DND-41 (cell line): Measurements from ENCODE around the gene THAP12.

ENCODE experiments used
- ATAC-seq: fragments of 200-7000 bp; cut with Tn5 transposase; 3 replicates; pipeline ENCODE4 v1.9.1; 2021; ENCODE audit warnings: low read depth; ENCODE audit not compliant: insufficient read depth
- DNase-seq: peaks from one replicate; pipeline ENCODE4 v3.0.0-alpha.2; 2020
- H2AFZ ChIP-seq: 2 replicates; pipeline ENCODE4 v1.6.0; 2012; ENCODE audit warnings: low read depth, low read length
- H3K27ac ChIP-seq: 2 replicates; pipeline ENCODE4 v1.5.1; 2012; ENCODE audit warnings: low read length, inconsistent platforms
- H3K27me3 ChIP-seq: fragments of 200-600 bp; sonication (generic); 2 replicates; pipeline ENCODE4 v1.6.0; 2012; ENCODE audit warnings: low read length, mild to moderate bottlenecking, inconsistent platforms; ENCODE audit not compliant: insufficient read depth, poor library complexity
- H3K36me3 ChIP-seq: 2 replicates; pipeline ENCODE4 v1.5.1; 2012; ENCODE audit warnings: low read length, inconsistent platforms; ENCODE audit not compliant: insufficient read depth
- H3K4me1 ChIP-seq: 2 replicates; pipeline ENCODE4 v1.5.1; 2012; ENCODE audit warnings: mild to moderate bottlenecking, low read length; ENCODE audit not compliant: insufficient read depth
- H3K4me2 ChIP-seq: 2 replicates; pipeline ENCODE4 v1.6.0; 2012; ENCODE audit warnings: mild to moderate bottlenecking, moderate library complexity, low read length, inconsistent platforms; ENCODE audit not compliant: insufficient read depth
- H3K4me3 ChIP-seq, 2 experiments: fragments of 200-600 bp in 1 of 2; shearing (Covaris generic) in 1 of 2; 2 replicates each; pipeline ENCODE4 v1.5.1; 2012 to 2016; ENCODE audit warnings: inconsistent platforms in 2 of 2, low read length in 2 of 2, mild to moderate bottlenecking in 2 of 2, low read depth in 1 of 2, moderate library complexity in 1 of 2
- H3K79me2 ChIP-seq: 2 replicates; pipeline ENCODE4 v1.6.0; 2012; ENCODE audit warnings: low read length, inconsistent platforms; ENCODE audit not compliant: insufficient read depth
- H3K9ac ChIP-seq: 2 replicates; pipeline ENCODE4 v1.6.0; 2012; ENCODE audit warnings: low read depth, mild to moderate bottlenecking, inconsistent platforms, low read length, moderate library complexity
- H3K9me3 ChIP-seq: 2 replicates; pipeline ENCODE4 v1.5.1; 2012; ENCODE audit warnings: low read length, moderate library complexity, mild to moderate bottlenecking, inconsistent platforms; ENCODE audit not compliant: insufficient read depth, severe bottlenecking
- H4K20me1 ChIP-seq: 2 replicates; pipeline ENCODE4 v1.6.0; 2012; ENCODE audit warnings: low read length; ENCODE audit not compliant: insufficient read depth
- CTCF ChIP-seq: IDR thresholded peaks from 2 replicates; pipeline ENCODE4 v1.5.1; 2012; ENCODE audit warnings: borderline replicate concordance, low read length, moderate library complexity, mild to moderate bottlenecking; ENCODE audit not compliant: poor library complexity, severe bottlenecking; ENCODE audit errors: extremely low read depth
- EZH2 ChIP-seq: IDR thresholded peaks from 3 replicates; pipeline ENCODE4 v1.6.1; 2012; ENCODE audit warnings: borderline replicate concordance, low read depth, mild to moderate bottlenecking, moderate library complexity, low read length, inconsistent platforms; ENCODE audit not compliant: severe bottlenecking

The THAP12 gene

GRCh38 chr11:76329084-76329648, 51.8 kb downstream of the THAP12 start:
- Histone ChIP-seq H2AFZ (no peak overlapping the region), H3K4me2 (no peak overlapping the region), H3K4me3 (no peak overlapping the region), H3K27me3 (peaks cover 3% of the 10 kb centered on the region), H3K36me3 (no peaks in the 10 kb centered on the region), H3K4me1 (no peaks in the 10 kb centered on the region), H3K9ac (no peak overlapping the region), H4K20me1 (no peaks in the 10 kb centered on the region), H3K79me2 (no peaks in the 10 kb centered on the region), H3K27ac (no peak overlapping the region), H3K9me3 (no peaks in the 10 kb centered on the region)
- ATAC-seq (no peak), DNase-seq (no peak)
- TF ChIP-seq EZH2: no peak
- no peak for TF ChIP-seq CTCF

GRCh38 chr11:76327756-76328388, 53.1 kb downstream of the THAP12 start:
- H3K4me3 ChIP-seq: no peak overlapping the region
- peaks cover 11% of the 10 kb centered on the region for H3K27me3 ChIP-seq
- DNase-seq (no peak), ATAC-seq (no peak)
- H4K20me1 ChIP-seq: no peaks in the 10 kb centered on the region
- no peak overlapping the region for H3K9ac ChIP-seq
- no peaks in the 10 kb centered on the region for H3K36me3 ChIP-seq
- no peaks in the 10 kb centered on the region for H3K79me2 ChIP-seq
- H2AFZ ChIP-seq: no peak overlapping the region
- no peak overlapping the region for H3K27ac ChIP-seq
- TF ChIP-seq EZH2: no peak
- no peak for TF ChIP-seq CTCF
- H3K4me1 ChIP-seq: no peaks in the 10 kb centered on the region
- no peak overlapping the region for H3K4me2 ChIP-seq
- no peaks in the 10 kb centered on the region for H3K9me3 ChIP-seq

GRCh38 chr11:76327202-76327601, 53.7 kb downstream of the THAP12 start:
- TF ChIP-seq EZH2: no peak
- TF ChIP-seq CTCF: no peak

More at GRCh38 chr11:76327202-76327601, 53.7 kb downstream of the THAP12 start:
- H3K9me3 ChIP-seq: no peaks in the 10 kb centered on the region
- H3K4me2 ChIP-seq: no peak overlapping the region
- H3K79me2 ChIP-seq: no peaks in the 10 kb centered on the region
- no peak overlapping the region for H3K4me3 ChIP-seq
- DNase-seq: no peak
- peaks cover 17% of the 10 kb centered on the region for H3K27me3 ChIP-seq
- no peak overlapping the region for H3K9ac ChIP-seq
- H3K27ac ChIP-seq: no peak overlapping the region
- H3K36me3 ChIP-seq: no peaks in the 10 kb centered on the region
- H2AFZ ChIP-seq: no peak overlapping the region
- ATAC-seq: no peak
- no peaks in the 10 kb centered on the region for H3K4me1 ChIP-seq
- no peaks in the 10 kb centered on the region for H4K20me1 ChIP-seq
